Right lobe of liver (tissue), 4 donors: ENCODE results near the gene PAK1.

Experiments
- CTCF ChIP-seq, 4 donors: fragments of 200-600 bp in 3 of 4; fragments of 450-650 bp in 1 of 4; IDR thresholded peaks; one replicate each; pipeline versions ENCODE4 v1.5.1 to v1.8.0; 2016 to 2022; ENCODE audit warnings: antibody characterized with exemption in 4 of 4, mild to moderate bottlenecking in 2 of 4
- POLR2A ChIP-seq: fragments of 450-650 bp; IDR thresholded peaks from one replicate; pipeline ENCODE4 v1.6.1; 2017; ENCODE audit warnings: antibody characterized with exemption, mild to moderate bottlenecking
- donor health status: DM: no; HTN: no; CAD: no.
- donor health status: DM: no; HTN: no; CAD: no.
- donor health status: DM: no; HTN: yes; CAD: no.

- TF ChIP-seq POLR2A (no peak), CTCF (IDR thresholded peaks at IDR 0.05) (no peak)
Measured at GRCh38 chr11:77423624-77424023, 50.3 kb downstream of the PAK1 start.
